SK-N-SH (cell line): Measurements from ENCODE around the gene ERLIN1.

Experiments used
- CTCF ChIP-seq: fragments of 200-600 bp; sonication (generic); IDR thresholded peaks from 2 replicates; pipeline ENCODE4 v1.6.1; 2017; ENCODE audit warnings: antibody characterized with exemption, mild to moderate bottlenecking, moderate library complexity
- IRF3 ChIP-seq: fragments of 150-350 bp; IDR thresholded peaks from 2 replicates; pipeline ENCODE4 v1.6.1; 2016; ENCODE audit warnings: mild to moderate bottlenecking, low read depth, low read length
- MAX ChIP-seq: IDR thresholded peaks from 2 replicates; pipeline ENCODE4 v1.4.0; 2012; ENCODE audit warnings: low read depth
- POLR2AphosphoS5 ChIP-seq: IDR thresholded peaks from 2 replicates; pipeline ENCODE4 v1.6.1; 2012; ENCODE audit warnings: low read depth, low read length
- RAD21 ChIP-seq: IDR thresholded peaks from 2 replicates; pipeline ENCODE4 v1.6.1; 2012; ENCODE audit warnings: mild to moderate bottlenecking, low read length
- RFX5 ChIP-seq: IDR thresholded peaks from 2 replicates; pipeline ENCODE4 v1.6.1; 2012; ENCODE audit warnings: mild to moderate bottlenecking, improper control_type of control experiment, low read length
- SIN3A ChIP-seq: IDR thresholded peaks from 2 replicates; pipeline ENCODE4 v1.6.1; 2012; ENCODE audit warnings: low read depth, mild to moderate bottlenecking, low read length, moderate library complexity, borderline replicate concordance
- TAF1 ChIP-seq: IDR thresholded peaks from 2 replicates; pipeline ENCODE4 v1.6.1; 2012; ENCODE audit warnings: low read depth, mild to moderate bottlenecking, low read length, moderate library complexity, borderline replicate concordance
- TEAD4 ChIP-seq: IDR thresholded peaks from 2 replicates; pipeline ENCODE4 v1.4.0; 2012; ENCODE audit warnings: mild to moderate bottlenecking, borderline replicate concordance; ENCODE audit not compliant: insufficient read depth
- USF2 ChIP-seq: fragments of 150-350 bp; IDR thresholded peaks from 2 replicates; pipeline ENCODE4 v1.6.1; 2017; ENCODE audit warnings: antibody characterized with exemption, low read length, low read depth, borderline replicate concordance

- TF ChIP-seq IRF3 = no peak
- TF ChIP-seq MAX = no peak
- no peak for TF ChIP-seq USF2
- no peak for TF ChIP-seq RFX5
- TF ChIP-seq POLR2AphosphoS5 = no peak
- TF ChIP-seq RAD21 = no peak
- TF ChIP-seq CTCF = no peak
- no peak for TF ChIP-seq SIN3A
- TF ChIP-seq TEAD4 = no peak
- no peak for TF ChIP-seq TAF1
Observed at GRCh38 chr10:100103581-100103980, 82.2 kb downstream of the ERLIN1 start.
